NCI-H2029 (cell line): ENCODE data around the gene SPINK7.

ENCODE experiments used
- DNase-seq: peaks from one replicate; lab custom pipeline; 2025; lab: John Stamatoyannopoulos, UW

The SPINK7 gene

DNA sequence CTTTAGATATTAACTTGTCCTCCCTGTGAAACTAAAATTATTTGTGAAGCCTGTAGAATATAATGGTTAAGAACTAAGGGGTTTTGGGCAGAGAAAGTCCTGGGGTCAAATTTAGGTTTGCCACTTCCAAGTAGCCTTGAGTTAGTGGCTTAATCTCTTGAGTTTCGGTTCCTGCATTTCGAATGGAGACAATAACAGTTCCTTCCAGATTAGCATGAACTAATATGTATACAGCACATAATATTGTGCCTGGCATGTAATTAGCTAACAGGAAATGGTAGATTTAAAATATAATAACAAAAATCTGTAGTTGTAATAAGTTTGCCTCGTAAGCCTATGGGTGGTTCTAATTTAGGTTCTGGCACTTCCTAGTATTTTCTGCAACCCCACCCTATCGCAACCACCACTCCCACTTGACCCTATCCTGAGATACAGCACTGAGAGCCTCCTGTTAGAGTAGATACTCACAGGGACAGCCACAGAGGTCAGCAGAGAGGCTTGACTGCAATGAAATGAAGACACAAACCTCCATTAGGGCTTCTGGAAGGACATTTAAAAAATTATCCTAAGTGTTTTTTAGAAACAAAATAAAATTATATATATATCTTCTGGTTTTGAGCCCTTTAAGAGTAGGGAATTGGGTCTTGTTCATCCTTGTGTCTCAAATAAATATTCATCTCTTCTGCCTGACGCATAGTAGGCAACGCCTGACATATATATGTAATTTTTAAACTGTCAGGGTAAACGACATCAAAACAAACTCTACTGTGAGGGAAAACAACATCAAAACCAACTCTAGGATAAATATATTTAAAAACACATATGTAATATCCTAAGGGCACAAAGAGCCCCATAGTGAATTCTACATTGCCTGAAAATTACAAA, 31.6 kb downstream of the SPINK7 start:
- DNase-seq = no peak

DNA sequence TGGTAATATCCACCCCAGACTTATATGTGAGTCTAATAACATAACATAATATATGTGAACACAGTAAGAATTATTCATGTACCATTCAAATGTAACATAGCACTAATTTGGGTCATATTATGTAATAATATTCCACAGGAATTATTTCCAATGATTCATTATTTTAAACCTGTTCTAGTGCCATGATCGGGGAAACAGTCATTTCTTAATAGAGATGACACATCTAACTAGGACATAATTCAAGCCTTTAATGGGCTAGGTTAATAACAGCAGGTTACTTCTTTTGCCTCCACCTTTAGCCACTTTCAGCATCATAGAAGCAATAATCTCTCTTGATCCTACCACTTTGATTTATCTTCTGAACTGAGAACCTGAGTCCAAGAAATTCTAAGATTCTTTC, 35.5 kb downstream of the SPINK7 start:
- DNase-seq = no peak

DNA sequence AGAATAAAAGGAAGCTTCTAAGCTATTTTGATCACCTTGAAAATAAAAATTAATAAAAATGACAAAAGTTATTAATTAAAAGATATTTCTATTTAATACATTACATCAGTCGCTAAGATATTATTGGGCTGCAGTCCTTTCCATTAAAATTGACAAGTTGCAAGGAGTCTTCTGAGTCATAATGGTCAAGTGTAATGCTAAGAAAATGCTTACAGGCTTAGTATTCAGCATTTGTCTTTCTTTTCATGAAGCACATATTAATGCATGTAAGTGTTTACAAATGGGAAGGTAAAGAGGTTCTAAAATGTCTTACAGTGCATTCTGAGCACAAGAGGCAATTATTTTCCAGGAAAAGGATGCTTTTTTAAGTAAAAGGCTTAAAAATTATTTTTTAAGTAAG, 40.5 kb downstream of the SPINK7 start:
- no peak for DNase-seq

DNA sequence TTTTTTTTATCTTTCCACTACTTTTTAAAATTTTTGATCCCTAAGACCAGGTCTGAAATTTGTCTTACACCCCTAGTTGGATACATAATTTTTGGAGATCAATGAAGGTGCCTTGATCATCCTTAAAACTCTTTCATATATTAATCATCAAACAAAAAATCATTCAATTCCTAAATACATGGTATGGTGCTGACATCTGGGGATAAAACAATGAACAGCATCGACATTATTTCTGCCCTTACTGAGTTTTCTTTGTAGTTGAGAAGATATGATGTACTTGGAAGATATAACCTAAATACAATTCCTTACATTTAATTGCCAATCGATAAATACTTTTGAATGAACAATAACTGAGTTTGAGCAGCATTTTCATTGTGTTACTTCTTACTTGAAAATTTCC, 41.4 kb downstream of the SPINK7 start:
- no peak for DNase-seq

DNA sequence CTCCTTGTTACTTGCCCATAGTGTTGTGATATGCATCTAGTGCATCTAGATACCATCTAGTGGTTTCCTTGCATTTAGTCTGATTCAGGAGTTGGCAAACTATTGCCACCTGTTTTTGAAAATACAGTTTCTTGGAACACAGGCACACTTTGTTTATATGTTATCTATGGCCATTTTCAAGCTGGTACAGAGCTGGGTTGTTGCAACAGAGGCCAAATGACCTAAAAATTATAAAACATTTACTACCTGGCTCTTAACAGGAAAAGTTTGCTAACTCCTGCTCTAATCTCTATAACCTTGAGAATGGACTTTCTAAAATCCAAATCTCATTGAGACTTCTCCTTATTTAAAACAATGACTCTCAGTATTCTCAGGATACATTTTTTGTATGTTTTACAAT, 52.1 kb downstream of the SPINK7 start:
- DNase-seq = no peak
